Endothelial cell of umbilical vein (primary cell): ENCODE results near the gene PLB1.

Source experiments
- GATA2 ChIP-seq: IDR thresholded peaks from 2 replicates; pipeline ENCODE4 v1.7.0; 2011; ENCODE audit warnings: low read depth, mild to moderate bottlenecking, moderate library complexity, mixed read lengths, low read length; ENCODE audit not compliant: insufficient read length, insufficient read depth
- TF ChIP-seq, protein P1 (sequence below), 2 donors: IDR thresholded peaks; 1 replicate in 1 of 2; 2 replicates in 1 of 2; pipeline ENCODE4 v1.5.1; 2011; ENCODE audit warnings: low read length in 2 of 2, mild to moderate bottlenecking in 2 of 2, moderate library complexity in 2 of 2, control low read depth in 1 of 2, inconsistent platforms in 1 of 2, low read depth in 1 of 2; ENCODE audit not compliant: insufficient read depth in 1 of 2; ENCODE audit errors: extremely low read depth in 1 of 2

DNA sequence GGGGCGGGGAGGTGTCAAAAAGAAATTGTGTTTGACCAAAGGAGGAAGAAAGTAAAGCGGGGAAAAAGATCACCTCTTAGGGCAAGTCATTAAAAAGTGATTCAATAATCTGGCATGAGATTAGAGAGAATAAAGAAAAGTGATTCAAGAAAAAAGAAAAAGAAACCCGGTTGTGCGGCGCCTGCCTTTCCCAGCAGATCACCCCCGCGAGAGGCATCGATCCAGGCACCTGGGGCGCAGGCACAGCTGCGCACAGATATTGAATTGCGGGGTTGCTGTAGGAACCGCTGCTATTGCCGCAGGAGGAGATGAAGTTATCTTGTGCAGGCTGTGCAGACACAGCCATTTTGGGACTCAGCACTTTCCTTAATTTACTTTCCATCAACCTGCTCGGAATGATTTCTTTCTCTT, 71.2 kb downstream of the PLB1 start:
- TF ChIP-seq GATA2: no peak
- TF ChIP-seq, protein P1, sequence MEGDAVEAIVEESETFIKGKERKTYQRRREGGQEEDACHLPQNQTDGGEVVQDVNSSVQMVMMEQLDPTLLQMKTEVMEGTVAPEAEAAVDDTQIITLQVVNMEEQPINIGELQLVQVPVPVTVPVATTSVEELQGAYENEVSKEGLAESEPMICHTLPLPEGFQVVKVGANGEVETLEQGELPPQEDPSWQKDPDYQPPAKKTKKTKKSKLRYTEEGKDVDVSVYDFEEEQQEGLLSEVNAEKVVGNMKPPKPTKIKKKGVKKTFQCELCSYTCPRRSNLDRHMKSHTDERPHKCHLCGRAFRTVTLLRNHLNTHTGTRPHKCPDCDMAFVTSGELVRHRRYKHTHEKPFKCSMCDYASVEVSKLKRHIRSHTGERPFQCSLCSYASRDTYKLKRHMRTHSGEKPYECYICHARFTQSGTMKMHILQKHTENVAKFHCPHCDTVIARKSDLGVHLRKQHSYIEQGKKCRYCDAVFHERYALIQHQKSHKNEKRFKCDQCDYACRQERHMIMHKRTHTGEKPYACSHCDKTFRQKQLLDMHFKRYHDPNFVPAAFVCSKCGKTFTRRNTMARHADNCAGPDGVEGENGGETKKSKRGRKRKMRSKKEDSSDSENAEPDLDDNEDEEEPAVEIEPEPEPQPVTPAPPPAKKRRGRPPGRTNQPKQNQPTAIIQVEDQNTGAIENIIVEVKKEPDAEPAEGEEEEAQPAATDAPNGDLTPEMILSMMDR (IDR thresholded peaks at IDR 0.05; ENCODE audit: extremely low read depth in 1 of 2, insufficient read depth in 1 of 2, low read depth in 1 of 2, low read length in 2 of 2): no peak
